K562 (cell line): Measurements from ENCODE around the gene PRKACA. TPM values are rescaled to one million over a fixed set of nuclear protein-coding genes. Genes with fewer than 3 reads are reported as not detected.

Experiments
- CCAR2 ChIP-seq: fragments of 200-400 bp; formaldehyde crosslinking; IDR thresholded peaks from 2 replicates; pipeline ENCODE4 v1.6.1; 2017; ENCODE audit warnings: mild to moderate bottlenecking, low read depth, low read length
- COPS2 ChIP-seq: fragments of 450-650 bp; conservative IDR thresholded peaks from 2 replicates; pipeline ENCODE4 v1.6.1; 2016; ENCODE audit warnings: mild to moderate bottlenecking, moderate library complexity
- CXXC5 ChIP-seq: fragments of 250-450 bp; sonication (Bioruptor Pico); IDR thresholded peaks from 2 replicates; pipeline ENCODE4 v1.8.0; 2022; ENCODE audit warnings: inconsistent platforms, mild to moderate bottlenecking, moderate library complexity
- FOXJ3 ChIP-seq: sonication (generic); formaldehyde crosslinking; IDR thresholded peaks from 2 replicates; pipeline ENCODE4 v1.4.0; 2020; ENCODE audit warnings: mild to moderate bottlenecking, missing genetic modification reagents
- HEY1 ChIP-seq: fragments of 250-450 bp; sonication (Bioruptor Pico); IDR thresholded peaks from 2 replicates; pipeline ENCODE4 v1.5.0; 2020; ENCODE audit warnings: mild to moderate bottlenecking, moderate library complexity, borderline replicate concordance
- MED1 ChIP-seq: sonication (generic); formaldehyde crosslinking; IDR thresholded peaks from 2 replicates; pipeline ENCODE4 v1.8.1; 2023; ENCODE audit warnings: missing genetic modification reagents, borderline replicate concordance
- NR1H2 ChIP-seq: sonication (generic); formaldehyde crosslinking; IDR thresholded peaks from 2 replicates; pipeline ENCODE4 v1.4.0; 2020; ENCODE audit warnings: mild to moderate bottlenecking, missing genetic modification reagents
- RFX1 ChIP-seq: fragments of 450-650 bp; IDR thresholded peaks from 2 replicates; pipeline ENCODE4 v1.6.1; 2016; ENCODE audit warnings: mild to moderate bottlenecking, moderate library complexity
- polyA plus RNA-seq, 8 experiments: library from polyadenylated mRNA; depleted of rRNA in 4 of 8; stranded (reverse) in 5 of 8; unstranded in 3 of 8; fragments of >200 nt; fragmentation: Nextera tagmentation in 2 of 8; fragmentation: Illumina TruSeq in 1 of 8; extraction: Ambion mirVana in 2 of 8; extraction: Trizol in 1 of 8; gene quantifications; 2 replicates each; pipeline versions ENCODE4 v1.2.1 to v1.2.3, GENCODE V29; 2011 to 2014; ENCODE audit warnings: inconsistent platforms in 1 of 8, missing spikeins in 1 of 8
- total RNA-seq, 7 experiments: library from RNA; depleted of rRNA in 6 of 7; stranded (reverse); fragments of >200 nt in 6 of 7; fragmentation: Illumina TruSeq in 2 of 7; extraction: Trizol in 2 of 7; gene quantifications; 2 replicates each; pipeline versions ENCODE4 v1.2.1 to v1.2.3, GENCODE V29; 2011 to 2021; ENCODE audit warnings: low replicate concordance in 1 of 7
- TF ChIP-seq, protein P1 (sequence below): sonication (generic); formaldehyde crosslinking; IDR thresholded peaks from 2 replicates; pipeline ENCODE4 v1.8.0; 2022; ENCODE audit warnings: mild to moderate bottlenecking, missing genetic modification reagents
- TF ChIP-seq, protein P2 (sequence below), 2 experiments: fragments of 450-650 bp in 1 of 2; sonication (generic) in 1 of 2; formaldehyde crosslinking in 1 of 2; IDR thresholded peaks in 1 of 2; conservative IDR thresholded peaks in 1 of 2; 2 replicates each; pipeline versions ENCODE4 v1.6.1 to v1.8.1; 2016 to 2023; ENCODE audit warnings: mild to moderate bottlenecking in 2 of 2, moderate library complexity in 2 of 2, inconsistent platforms in 1 of 2, missing genetic modification reagents in 1 of 2
- TF ChIP-seq, protein P3 (sequence below): fragments of 450-650 bp; IDR thresholded peaks from 2 replicates; pipeline ENCODE4 v1.6.1; 2016; ENCODE audit warnings: low read depth, mild to moderate bottlenecking, moderate library complexity
- TF ChIP-seq, protein P4 (sequence below): fragments of 450-650 bp; IDR thresholded peaks from 2 replicates; pipeline ENCODE4 v1.6.1; 2016; ENCODE audit warnings: missing biosample characterization, missing genetic modification characterization

Gene PRKACA
- total and polyA plus RNA-seq, 9 of the 15 experiments (the other 6 are each of a cell fraction or from before 2014, with no cell fraction given) = 1.2 to 63.1 (median 13.0) TPM

DNA sequence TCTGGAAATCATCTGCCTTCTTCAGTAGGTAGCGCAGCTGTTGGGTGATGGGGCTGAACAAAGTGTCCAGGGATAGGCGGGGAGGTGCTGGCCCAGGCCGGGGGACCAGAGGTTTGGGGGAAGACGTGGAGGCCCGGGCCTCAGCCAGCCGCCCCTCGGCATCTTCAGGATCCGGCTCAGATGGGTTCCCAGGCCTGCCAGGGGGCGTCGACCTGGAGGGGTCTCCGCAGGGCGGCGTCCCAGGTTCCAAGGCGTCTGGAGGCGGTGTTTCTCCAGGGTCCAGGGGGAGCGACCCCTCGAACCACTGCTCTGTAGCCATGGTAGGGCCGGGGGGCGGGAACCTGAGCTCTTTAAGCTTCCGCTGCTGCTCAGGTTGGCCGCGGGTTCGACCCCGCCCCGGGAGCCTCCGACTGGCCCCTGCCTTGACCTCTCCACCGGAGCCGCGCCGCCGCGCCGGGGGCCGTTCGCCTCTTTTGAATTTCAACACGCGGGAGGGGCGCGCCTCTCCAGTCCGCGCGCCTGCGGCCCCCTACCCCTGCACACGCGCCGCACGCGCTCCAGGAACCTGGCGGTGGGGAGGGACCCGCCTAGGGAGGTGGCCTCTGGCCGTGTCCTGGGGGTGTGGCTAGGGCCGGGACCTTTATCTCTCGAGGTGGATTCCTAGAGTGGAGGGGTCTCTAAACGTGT, 32.1 kb downstream of the PRKACA start, which contains the start of gene C19orf67 (continued):
- TF ChIP-seq, protein P1, sequence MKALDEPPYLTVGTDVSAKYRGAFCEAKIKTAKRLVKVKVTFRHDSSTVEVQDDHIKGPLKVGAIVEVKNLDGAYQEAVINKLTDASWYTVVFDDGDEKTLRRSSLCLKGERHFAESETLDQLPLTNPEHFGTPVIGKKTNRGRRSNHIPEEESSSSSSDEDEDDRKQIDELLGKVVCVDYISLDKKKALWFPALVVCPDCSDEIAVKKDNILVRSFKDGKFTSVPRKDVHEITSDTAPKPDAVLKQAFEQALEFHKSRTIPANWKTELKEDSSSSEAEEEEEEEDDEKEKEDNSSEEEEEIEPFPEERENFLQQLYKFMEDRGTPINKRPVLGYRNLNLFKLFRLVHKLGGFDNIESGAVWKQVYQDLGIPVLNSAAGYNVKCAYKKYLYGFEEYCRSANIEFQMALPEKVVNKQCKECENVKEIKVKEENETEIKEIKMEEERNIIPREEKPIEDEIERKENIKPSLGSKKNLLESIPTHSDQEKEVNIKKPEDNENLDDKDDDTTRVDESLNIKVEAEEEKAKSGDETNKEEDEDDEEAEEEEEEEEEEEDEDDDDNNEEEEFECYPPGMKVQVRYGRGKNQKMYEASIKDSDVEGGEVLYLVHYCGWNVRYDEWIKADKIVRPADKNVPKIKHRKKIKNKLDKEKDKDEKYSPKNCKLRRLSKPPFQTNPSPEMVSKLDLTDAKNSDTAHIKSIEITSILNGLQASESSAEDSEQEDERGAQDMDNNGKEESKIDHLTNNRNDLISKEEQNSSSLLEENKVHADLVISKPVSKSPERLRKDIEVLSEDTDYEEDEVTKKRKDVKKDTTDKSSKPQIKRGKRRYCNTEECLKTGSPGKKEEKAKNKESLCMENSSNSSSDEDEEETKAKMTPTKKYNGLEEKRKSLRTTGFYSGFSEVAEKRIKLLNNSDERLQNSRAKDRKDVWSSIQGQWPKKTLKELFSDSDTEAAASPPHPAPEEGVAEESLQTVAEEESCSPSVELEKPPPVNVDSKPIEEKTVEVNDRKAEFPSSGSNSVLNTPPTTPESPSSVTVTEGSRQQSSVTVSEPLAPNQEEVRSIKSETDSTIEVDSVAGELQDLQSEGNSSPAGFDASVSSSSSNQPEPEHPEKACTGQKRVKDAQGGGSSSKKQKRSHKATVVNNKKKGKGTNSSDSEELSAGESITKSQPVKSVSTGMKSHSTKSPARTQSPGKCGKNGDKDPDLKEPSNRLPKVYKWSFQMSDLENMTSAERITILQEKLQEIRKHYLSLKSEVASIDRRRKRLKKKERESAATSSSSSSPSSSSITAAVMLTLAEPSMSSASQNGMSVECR (CRISPR knock-in tag) = 0 out of 2 replicates have a peak, but pooled peaks have one; percentile 46
- TF ChIP-seq, protein P2, sequence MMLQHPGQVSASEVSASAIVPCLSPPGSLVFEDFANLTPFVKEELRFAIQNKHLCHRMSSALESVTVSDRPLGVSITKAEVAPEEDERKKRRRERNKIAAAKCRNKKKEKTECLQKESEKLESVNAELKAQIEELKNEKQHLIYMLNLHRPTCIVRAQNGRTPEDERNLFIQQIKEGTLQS (IDR thresholded peaks at IDR 0.05) = no peak
- TF ChIP-seq, protein P2 (CRISPR knock-in tag; conservative IDR thresholded peaks at IDR 0.05) = no peak
- no peak for TF ChIP-seq NR1H2
- TF ChIP-seq CCAR2 = no peak
- no peak for TF ChIP-seq MED1
- no peak for TF ChIP-seq RFX1
- no peak for TF ChIP-seq COPS2
- TF ChIP-seq CXXC5 (CRISPR knock-in tag) = peak; percentile 46
- TF ChIP-seq HEY1 (CRISPR knock-in tag) = no peak
- TF ChIP-seq, protein P3, sequence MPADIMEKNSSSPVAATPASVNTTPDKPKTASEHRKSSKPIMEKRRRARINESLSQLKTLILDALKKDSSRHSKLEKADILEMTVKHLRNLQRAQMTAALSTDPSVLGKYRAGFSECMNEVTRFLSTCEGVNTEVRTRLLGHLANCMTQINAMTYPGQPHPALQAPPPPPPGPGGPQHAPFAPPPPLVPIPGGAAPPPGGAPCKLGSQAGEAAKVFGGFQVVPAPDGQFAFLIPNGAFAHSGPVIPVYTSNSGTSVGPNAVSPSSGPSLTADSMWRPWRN = peak; percentile 78
- no peak for TF ChIP-seq FOXJ3 (CRISPR knock-in tag)
- TF ChIP-seq, protein P4, sequence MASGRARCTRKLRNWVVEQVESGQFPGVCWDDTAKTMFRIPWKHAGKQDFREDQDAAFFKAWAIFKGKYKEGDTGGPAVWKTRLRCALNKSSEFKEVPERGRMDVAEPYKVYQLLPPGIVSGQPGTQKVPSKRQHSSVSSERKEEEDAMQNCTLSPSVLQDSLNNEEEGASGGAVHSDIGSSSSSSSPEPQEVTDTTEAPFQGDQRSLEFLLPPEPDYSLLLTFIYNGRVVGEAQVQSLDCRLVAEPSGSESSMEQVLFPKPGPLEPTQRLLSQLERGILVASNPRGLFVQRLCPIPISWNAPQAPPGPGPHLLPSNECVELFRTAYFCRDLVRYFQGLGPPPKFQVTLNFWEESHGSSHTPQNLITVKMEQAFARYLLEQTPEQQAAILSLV (tag) = no peak
